SK-MEL-5 (cell line): ENCODE data around the gene ANO8. TPM values are rescaled to one million over a fixed set of nuclear protein-coding genes. Genes with fewer than 3 reads are reported as not detected.

ENCODE experiments used
- DNase-seq: peaks from one replicate; pipeline ENCODE4 v3.0.0-alpha.2; 2016; ENCODE audit warnings: low read depth, low spot score
- in situ Hi-C: cut with HindIII; loops from 2 replicates; pipeline ENCODE4 v1.10.0; 2016; ENCODE audit warnings: low sequenced_read_pairs, high pct_unique_total_duplicates, low pct_unique_long_range_greater_than_20kb
- total RNA-seq: library from RNA; depleted of rRNA; stranded (reverse); fragments of >200 nt; shearing (Covaris generic); gene quantifications from 2 replicates; pipeline ENCODE4 v1.2.3, GENCODE V29; 2014

The ANO8 gene
- total RNA-seq, 1 experiment from 2014 or later: 0.98 TPM

- in situ Hi-C loops: no loop called here
- DNase-seq: peak; percentile 26
These were observed 14.0 kb upstream of the ANO8 start for GRCh38 chr19:17348700-17349099.

DNA sequence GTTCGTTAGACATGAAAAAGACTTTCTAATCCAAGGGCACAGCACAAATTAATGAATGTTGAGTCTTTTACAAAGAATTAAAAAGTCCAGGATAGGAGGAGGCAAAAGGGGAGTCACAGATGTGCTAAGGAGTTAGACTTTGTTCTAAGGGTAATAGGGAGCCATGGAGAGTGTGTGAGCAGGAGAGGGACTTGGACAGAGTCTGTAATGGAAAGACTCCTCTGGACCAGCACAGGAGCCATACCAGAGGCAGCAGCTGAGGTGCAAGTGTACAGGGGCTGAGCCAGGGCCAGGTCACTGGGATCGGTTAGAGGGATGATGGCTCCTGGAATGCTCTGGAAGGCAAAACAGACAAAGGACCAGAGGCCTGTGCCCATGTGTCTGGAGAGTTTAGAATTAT is 13.2 kb upstream of the ANO8 start:
- no peak for DNase-seq
- in situ Hi-C loops: no loop called here

GRCh38 chr19:17347361-17347760 is 12.7 kb upstream of the ANO8 start:
- no peak for DNase-seq
- in situ Hi-C loops: no loop called here

- peak; percentile 63 for DNase-seq
- in situ Hi-C loops: no loop called here
These were observed 11.5 kb upstream of the ANO8 start for GRCh38 chr19:17346109-17346671.

DNA sequence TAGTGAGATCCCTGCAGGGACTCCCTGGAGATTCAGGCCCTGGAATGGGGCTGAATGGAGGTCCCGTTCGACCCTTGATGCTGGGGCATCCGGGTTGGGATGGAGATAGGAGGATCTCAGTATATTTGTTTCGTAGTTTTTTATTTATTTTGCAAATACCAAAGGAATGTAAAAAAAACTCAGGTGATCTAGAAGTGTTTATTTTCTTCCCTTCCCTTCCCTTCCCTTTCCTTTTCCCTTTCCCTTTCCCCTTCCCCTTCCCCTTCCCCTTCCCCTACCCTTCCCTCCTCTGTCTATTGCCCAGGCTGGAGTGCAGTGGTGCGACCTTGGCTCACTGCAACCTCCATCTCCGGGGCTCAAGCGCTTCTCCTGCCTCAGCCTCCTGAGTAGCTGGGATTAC is 7.2 kb upstream of the ANO8 start:
- in situ Hi-C loops: no loop called here
- no peak for DNase-seq

DNA sequence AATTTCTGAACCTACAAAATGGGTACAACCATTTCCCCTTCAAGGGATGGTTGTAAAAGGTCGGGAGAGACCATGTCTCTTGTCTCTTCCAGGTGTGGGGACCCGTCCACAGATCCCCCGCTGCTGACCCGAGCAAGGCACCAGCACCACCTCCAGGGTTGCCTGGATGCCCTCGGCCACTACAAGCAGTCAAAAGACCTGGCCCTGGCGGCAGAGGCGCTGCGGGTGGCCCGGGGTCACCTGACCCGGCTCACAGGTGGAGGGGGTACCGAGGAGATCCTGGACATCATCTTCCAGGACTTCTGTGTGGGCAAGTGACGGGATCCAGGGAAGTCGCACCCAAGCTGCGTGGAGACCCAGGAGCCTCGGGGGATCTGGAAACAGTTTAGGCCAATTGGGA is 6.7 kb upstream of the ANO8 start:
- DNase-seq: no peak
- in situ Hi-C loops: no loop called here

DNA sequence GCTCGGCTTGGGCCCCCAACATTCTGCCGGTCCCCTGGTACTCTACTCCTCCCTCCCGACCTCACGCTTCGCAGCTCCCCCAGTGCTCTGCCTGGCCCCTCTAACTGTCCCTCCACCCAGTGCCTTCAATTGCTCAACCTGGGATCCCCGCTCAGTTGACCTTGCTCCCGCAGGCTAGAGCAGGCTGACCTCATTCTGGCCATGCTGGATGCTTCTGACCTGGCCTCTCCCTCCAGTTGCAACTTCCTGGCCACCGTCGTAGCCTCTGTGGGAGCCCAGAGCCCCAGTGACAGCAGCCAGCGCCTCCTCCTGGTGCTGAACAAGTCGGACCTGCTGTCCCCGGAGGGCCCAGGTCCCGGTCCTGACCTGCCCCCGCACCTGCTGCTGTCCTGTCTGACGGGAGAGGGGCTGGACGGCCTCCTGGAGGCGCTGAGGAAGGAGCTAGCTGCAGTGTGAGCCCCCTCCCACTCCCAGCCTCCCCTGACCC is 6.3 kb upstream of the ANO8 start:
- no peak for DNase-seq
- in situ Hi-C loops: no loop called here

- in situ Hi-C loops: no loop called here
- peak; percentile 29 for DNase-seq
These were observed 5.7 kb upstream of the ANO8 start for GRCh38 chr19:17340302-17340870.

- DNase-seq: peak; percentile 22
- in situ Hi-C loops: no loop called here
These were observed 4.6 kb upstream of the ANO8 start for GRCh38 chr19:17339088-17339741.

- no peak for DNase-seq
- in situ Hi-C loops: no loop called here
These were observed 3.9 kb upstream of the ANO8 start for GRCh38 chr19:17338433-17339078.

DNA sequence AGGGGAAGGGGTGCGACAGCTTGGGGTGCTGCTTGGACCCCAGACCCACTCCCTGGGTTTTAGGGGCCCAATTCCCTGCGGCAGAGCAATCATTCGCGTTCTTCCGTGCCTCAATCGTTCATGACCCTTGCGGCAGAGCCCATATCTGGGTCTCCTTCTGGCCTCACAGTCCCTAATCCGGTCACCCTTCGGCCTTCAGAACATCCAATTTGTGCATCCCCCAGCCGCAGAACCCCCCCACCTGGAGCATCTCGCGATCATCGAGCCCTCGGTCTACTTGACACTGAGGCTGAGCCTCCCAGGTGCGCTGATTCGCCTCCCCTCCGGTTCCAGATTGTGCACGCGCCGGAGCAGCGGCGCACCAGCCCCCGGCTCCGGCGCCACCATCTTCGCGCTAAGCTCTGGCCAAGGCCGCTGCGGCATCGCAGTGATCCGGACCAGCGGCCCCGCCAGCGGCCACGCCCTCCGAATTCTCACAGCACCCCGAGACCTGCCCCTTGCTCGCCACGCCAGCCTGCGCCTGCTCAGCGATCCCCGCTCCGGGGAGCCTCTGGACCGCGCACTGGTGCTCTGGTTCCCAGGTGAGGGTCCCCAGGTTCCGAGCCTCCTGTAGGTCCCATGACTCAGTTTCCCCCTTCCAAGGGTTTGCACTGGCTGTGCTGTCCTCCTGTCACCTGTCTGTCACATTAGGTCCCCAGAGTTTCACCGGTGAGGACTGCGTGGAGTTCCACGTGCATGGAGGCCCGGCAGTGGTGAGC is 3.2 kb upstream of the ANO8 start:
- no peak for DNase-seq

GRCh38 chr19:17336872-17337674 is 2.4 kb upstream of the ANO8 start, which contains the start of gene GTPBP3:
TSS of gene GTPBP3 (plus strand) at chr19:17337553. CDS start at chr19:17337612, 59 bp downstream.
- in situ Hi-C loops: no loop called here
- peak; percentile 98 for DNase-seq

More for the DNA sequence above, 3.2 kb upstream of the ANO8 start:
- in situ Hi-C loops: no loop called here

DNA sequence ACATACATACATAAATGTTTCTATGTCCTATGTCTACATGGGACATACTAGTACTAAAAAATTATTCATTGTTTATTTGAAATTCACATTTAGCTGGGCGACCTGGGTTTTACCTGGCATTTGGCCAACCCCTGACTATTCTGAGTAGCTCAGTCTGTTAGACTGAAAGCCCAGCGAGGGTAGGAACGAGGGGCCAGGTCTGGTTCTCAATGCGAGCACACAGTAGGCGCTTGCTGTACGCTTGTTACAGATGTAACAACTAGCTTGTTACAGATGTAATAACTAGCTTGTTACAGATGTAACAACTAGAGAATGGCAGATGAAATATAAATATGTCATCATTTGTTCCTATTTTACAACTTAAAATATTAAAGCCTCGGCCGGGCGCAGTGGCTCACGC is 920 bp upstream of the ANO8 start:
- DNase-seq: no peak
- in situ Hi-C loops: no loop called here

- no peak for DNase-seq
- in situ Hi-C loops: no loop called here
These were observed 843 bp downstream of the ANO8 start for GRCh38 chr19:17333611-17334413.

DNA sequence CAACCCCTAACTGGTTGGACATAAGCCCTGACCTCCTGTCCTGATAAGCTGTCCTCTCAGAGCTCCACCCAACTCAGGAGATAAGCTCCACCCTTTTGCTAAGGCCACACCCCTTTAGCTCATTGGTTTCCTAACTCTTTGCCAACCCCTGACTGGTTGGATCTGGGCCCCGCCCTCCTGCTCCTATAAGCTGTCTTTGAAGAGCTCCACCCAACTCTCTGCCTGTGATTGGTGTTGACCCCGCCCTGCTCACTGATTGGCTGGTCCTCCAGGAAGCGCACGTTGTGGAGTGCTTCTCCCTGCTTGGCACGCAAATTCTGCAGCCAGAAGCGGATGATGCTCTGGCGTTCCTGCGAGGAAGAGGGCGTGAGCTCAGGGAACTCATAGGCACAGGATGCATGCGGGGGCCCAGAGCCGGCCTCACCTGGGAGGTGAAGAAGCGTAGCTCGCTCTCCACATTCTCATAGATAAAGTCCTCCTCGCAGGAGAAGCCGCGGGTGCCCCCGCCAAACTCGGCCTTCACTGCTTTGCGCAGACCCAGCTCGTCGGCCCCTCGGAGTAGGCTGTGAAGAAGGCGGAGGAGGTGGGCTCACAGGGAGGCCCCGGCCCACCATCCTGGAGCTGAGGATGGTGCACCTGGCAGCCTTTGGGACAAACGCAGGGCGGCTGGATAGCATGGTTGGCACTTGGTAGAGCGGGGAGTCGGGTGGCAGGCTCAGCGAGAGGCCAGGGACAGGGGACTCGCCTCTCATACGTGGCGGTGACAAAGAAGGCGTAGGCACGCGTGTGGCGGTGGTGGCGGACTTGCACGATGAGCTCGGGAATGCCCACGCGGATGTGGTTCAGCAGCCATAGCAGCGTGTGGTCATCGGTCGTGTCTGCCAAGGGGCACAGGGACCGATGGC is 1.7 kb downstream of the ANO8 start:
- peak; percentile 72 for DNase-seq
- in situ Hi-C loops: no loop called here

GRCh38 chr19:17332360-17332676 is 2.3 kb downstream of the ANO8 start:
- DNase-seq: no peak
- in situ Hi-C loops: no loop called here
